SJCRH30 (cell line): ENCODE measurements around the gene SERPINE1. TPM values are rescaled to one million over a fixed set of nuclear protein-coding genes. Genes with fewer than 3 reads are reported as not detected.

ENCODE experiments used
- total RNA-seq: library from RNA; depleted of rRNA; stranded (reverse); fragments of >200 nt; shearing (Covaris generic); gene quantifications from 2 replicates; pipeline ENCODE4 v1.2.3, GENCODE V29; 2014; rRNA removed

Gene SERPINE1
- total RNA-seq, 1 experiment from 2014 or later, result 1.2 TPM

Other genes starting within 250 kb of the SERPINE1 start
- 5.5 and 6.1 TPM in 2 replicates for gene UFSP1, start 237.4 kb upstream of the SERPINE1 start, total RNA-seq
- gene ACHE, start 231.2 kb upstream of the SERPINE1 start, total RNA-seq, result 1.3 and 1.5 TPM in 2 replicates
- gene MUC3A, start 177.6 kb upstream of the SERPINE1 start, total RNA-seq, result 0.02 TPM in 1 of 2 replicates, not detected in the other
- 1.2 and 2.1 TPM in 2 replicates for gene MUC12, start 157.5 kb upstream of the SERPINE1 start, total RNA-seq
- gene MUC17, start 107.0 kb upstream of the SERPINE1 start, total RNA-seq, result not detected in 2 replicates
- gene TRIM56, start 41.6 kb upstream of the SERPINE1 start, total RNA-seq, result 6.7 and 8.3 TPM in 2 replicates
- 89.2 and 98.3 TPM in 2 replicates for gene AP1S1, start 27.4 kb downstream of the SERPINE1 start, total RNA-seq
- 0.10 and 0.18 TPM in 2 replicates for gene VGF, start 38.5 kb downstream of the SERPINE1 start, total RNA-seq
- gene NAT16, start 53.2 kb downstream of the SERPINE1 start, total RNA-seq, result not detected in 2 replicates
- gene MOGAT3, start 73.9 kb downstream of the SERPINE1 start, total RNA-seq, result not detected in 2 replicates
- 53.0 and 59.7 TPM in 2 replicates for gene PLOD3, start 90.5 kb downstream of the SERPINE1 start, total RNA-seq
- gene ZNHIT1, start 91.1 kb downstream of the SERPINE1 start, total RNA-seq, result 67.0 and 77.8 TPM in 2 replicates
- 4.3 and 6.4 TPM in 2 replicates for gene CLDN15, start 110.7 kb downstream of the SERPINE1 start, total RNA-seq
- gene FIS1, start 118.0 kb downstream of the SERPINE1 start, total RNA-seq, result 64.1 and 91.2 TPM in 2 replicates
- 29.6 and 33.8 TPM in 2 replicates for gene IFT22, start 194.7 kb downstream of the SERPINE1 start, total RNA-seq
- 0.05 and 0.10 TPM in 2 replicates for gene COL26A1, start 235.8 kb downstream of the SERPINE1 start, total RNA-seq